Osteoblast (primary cell): ENCODE data around the gene UBXN10. TPM values are rescaled to one million over a fixed set of nuclear protein-coding genes. Genes with fewer than 3 reads are reported as not detected.
A peak's percentile ranks its signal among the peaks of the same experiment; 100 is the strongest.

Experiments
- DNase-seq: peaks from one replicate; pipeline ENCODE4 v3.0.0; 2011; ENCODE audit warnings: low spot score, mixed read lengths; ENCODE audit not compliant: insufficient read length; ENCODE audit errors: missing footprints
- H2AFZ ChIP-seq: 2 replicates; pipeline ENCODE4 v1.6.0; 2011; ENCODE audit warnings: mild to moderate bottlenecking, low read length
- H3K27ac ChIP-seq: 2 replicates; pipeline ENCODE4 v1.5.1; 2011; ENCODE audit warnings: mild to moderate bottlenecking, low read depth, low read length, moderate library complexity
- H3K27me3 ChIP-seq: 2 replicates; pipeline ENCODE4 v1.6.0; 2012; ENCODE audit warnings: mild to moderate bottlenecking, control low read depth, inconsistent platforms, low read length, moderate library complexity; ENCODE audit not compliant: insufficient read depth
- H3K36me3 ChIP-seq: 2 replicates; pipeline ENCODE4 v1.5.1; 2011; ENCODE audit warnings: mild to moderate bottlenecking, low read length, control low read depth, moderate library complexity; ENCODE audit not compliant: insufficient read depth
- H3K4me1 ChIP-seq: 2 replicates; pipeline ENCODE4 v1.5.1; 2011; ENCODE audit warnings: mild to moderate bottlenecking, low read length, control low read depth, moderate library complexity; ENCODE audit not compliant: insufficient read depth
- H3K4me2 ChIP-seq: 2 replicates; pipeline ENCODE4 v1.6.0; 2011; ENCODE audit warnings: mild to moderate bottlenecking, low read length; ENCODE audit not compliant: insufficient read depth
- H3K4me3 ChIP-seq: fragments of 200-600 bp; sonication (generic); 3 replicates; pipeline ENCODE4 v1.5.1; 2012; ENCODE audit warnings: mild to moderate bottlenecking, low read length, inconsistent platforms; ENCODE audit not compliant: insufficient read depth
- H3K79me2 ChIP-seq: 2 replicates; pipeline ENCODE4 v1.6.0; 2012; ENCODE audit warnings: mild to moderate bottlenecking, low read length, control low read depth, inconsistent platforms; ENCODE audit not compliant: insufficient read depth
- H3K9me3 ChIP-seq: 2 replicates; pipeline ENCODE4 v1.5.1; 2011; ENCODE audit warnings: low read depth, low read length, control low read depth
- H4K20me1 ChIP-seq: 2 replicates; pipeline ENCODE4 v1.6.0; 2012; ENCODE audit warnings: mild to moderate bottlenecking, low read length, control low read depth; ENCODE audit not compliant: insufficient read depth
- CTCF ChIP-seq: IDR thresholded peaks from 2 replicates; pipeline ENCODE4 v1.5.1; 2011; ENCODE audit warnings: mild to moderate bottlenecking, low read depth, low read length, moderate library complexity; ENCODE audit errors: extremely low read depth
- total RNA-seq: library from RNA; depleted of rRNA; stranded (reverse); fragments of >200 nt; gene quantifications from 2 replicates; pipeline ENCODE4 v1.2.3, GENCODE V29; 2012

Gene UBXN10
- total RNA-seq, 1 donor, result under 0.01 TPM

GRCh38 chr1:20194224-20194623 is 8.3 kb downstream of the UBXN10 start:
- Histone ChIP-seq H4K20me1 (no peaks in the 10 kb centered on the region), H3K27ac (no peak overlapping the region), H3K4me1 (no peaks in the 10 kb centered on the region), H3K4me2 (no peak overlapping the region), H2AFZ (no peak overlapping the region), H3K79me2 (no peaks in the 10 kb centered on the region), H3K27me3 (peaks cover 46% of the 10 kb centered on the region), H3K9me3 (no peaks in the 10 kb centered on the region), H3K4me3 (no peak overlapping the region), H3K36me3 (no peaks in the 10 kb centered on the region)
- DNase-seq, result no peak
- no peak for TF ChIP-seq CTCF

- Histone ChIP-seq H2AFZ (no peak overlapping the region), H3K4me2 (peak overlapping the region; percentile 32), H3K27ac (no peak overlapping the region), H3K9me3 (no peaks in the 10 kb centered on the region), H4K20me1 (no peaks in the 10 kb centered on the region), H3K79me2 (no peaks in the 10 kb centered on the region), H3K27me3 (peaks cover 49% of the 10 kb centered on the region), H3K4me3 (no peak overlapping the region), H3K36me3 (no peaks in the 10 kb centered on the region), H3K4me1 (no peaks in the 10 kb centered on the region)
- no peak for DNase-seq
- peak; percentile 87 for TF ChIP-seq CTCF
Observed at GRCh38 chr1:20194757-20195461, 9.0 kb downstream of the UBXN10 start.

GRCh38 chr1:20195462-20195780 is 9.5 kb downstream of the UBXN10 start:
- Histone ChIP-seq H3K79me2 (no peaks in the 10 kb centered on the region), H3K27ac (no peak overlapping the region), H3K9me3 (no peaks in the 10 kb centered on the region), H3K4me3 (no peak overlapping the region), H3K27me3 (peaks cover 49% of the 10 kb centered on the region), H3K36me3 (no peaks in the 10 kb centered on the region), H3K4me1 (no peaks in the 10 kb centered on the region), H4K20me1 (no peaks in the 10 kb centered on the region), H2AFZ (no peak overlapping the region), H3K4me2 (no peak overlapping the region)
- TF ChIP-seq CTCF, result peak; percentile 3
- no peak for DNase-seq

- Histone ChIP-seq H3K27me3 (peaks cover 54% of the 10 kb centered on the region), H3K79me2 (no peaks in the 10 kb centered on the region)
Observed at GRCh38 chr1:20197329-20197791, 11.5 kb downstream of the UBXN10 start.

More at GRCh38 chr1:20197329-20197791, 11.5 kb downstream of the UBXN10 start:
- H2AFZ ChIP-seq, result no peak overlapping the region
- no peaks in the 10 kb centered on the region for H3K36me3 ChIP-seq
- H4K20me1 ChIP-seq, result no peaks in the 10 kb centered on the region
- H3K27ac ChIP-seq, result no peak overlapping the region
- H3K4me3 ChIP-seq, result no peak overlapping the region
- no peaks in the 10 kb centered on the region for H3K4me1 ChIP-seq
- no peak for DNase-seq
- no peak for TF ChIP-seq CTCF
- H3K9me3 ChIP-seq, result no peaks in the 10 kb centered on the region
- no peak overlapping the region for H3K4me2 ChIP-seq
